ENCODE results near the gene BARD1.

GRCh38 chr2:214782671-214783070 is 26.8 kb downstream of the BARD1 start:
- TF ChIP-seq, protein P1, sequence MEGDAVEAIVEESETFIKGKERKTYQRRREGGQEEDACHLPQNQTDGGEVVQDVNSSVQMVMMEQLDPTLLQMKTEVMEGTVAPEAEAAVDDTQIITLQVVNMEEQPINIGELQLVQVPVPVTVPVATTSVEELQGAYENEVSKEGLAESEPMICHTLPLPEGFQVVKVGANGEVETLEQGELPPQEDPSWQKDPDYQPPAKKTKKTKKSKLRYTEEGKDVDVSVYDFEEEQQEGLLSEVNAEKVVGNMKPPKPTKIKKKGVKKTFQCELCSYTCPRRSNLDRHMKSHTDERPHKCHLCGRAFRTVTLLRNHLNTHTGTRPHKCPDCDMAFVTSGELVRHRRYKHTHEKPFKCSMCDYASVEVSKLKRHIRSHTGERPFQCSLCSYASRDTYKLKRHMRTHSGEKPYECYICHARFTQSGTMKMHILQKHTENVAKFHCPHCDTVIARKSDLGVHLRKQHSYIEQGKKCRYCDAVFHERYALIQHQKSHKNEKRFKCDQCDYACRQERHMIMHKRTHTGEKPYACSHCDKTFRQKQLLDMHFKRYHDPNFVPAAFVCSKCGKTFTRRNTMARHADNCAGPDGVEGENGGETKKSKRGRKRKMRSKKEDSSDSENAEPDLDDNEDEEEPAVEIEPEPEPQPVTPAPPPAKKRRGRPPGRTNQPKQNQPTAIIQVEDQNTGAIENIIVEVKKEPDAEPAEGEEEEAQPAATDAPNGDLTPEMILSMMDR (conservative IDR thresholded peaks at IDR 0.05 in 1 of 2, IDR thresholded peaks at IDR 0.05 in 1 of 2; ENCODE audit: extremely low read depth in 1 of 2, insufficient read depth in 1 of 2, low read depth in 1 of 2, low read length in 2 of 2) = no peak
- TF ChIP-seq EZH2 (IDR thresholded peaks at IDR 0.05; ENCODE audit: borderline replicate concordance, low read length) = no peak
